OCI-LY7 (cell line): ENCODE data around the gene APCDD1L.

Source experiments
- EZH2phosphoT487 ChIP-seq: fragments of 200-600 bp; sonication (generic); IDR thresholded peaks from 2 replicates; pipeline ENCODE4 v1.6.1; 2018; ENCODE audit warnings: low read depth, borderline replicate concordance, mild to moderate bottlenecking, mixed run types, antibody characterized with exemption, low read length, moderate library complexity, mixed read lengths
- TF ChIP-seq, protein P1 (sequence below): fragments of 200-600 bp; sonication (generic); conservative IDR thresholded peaks from 2 replicates; pipeline ENCODE4 v1.5.1; 2014; ENCODE audit warnings: mild to moderate bottlenecking, antibody characterized with exemption, low read length, moderate library complexity, mixed read lengths

- TF ChIP-seq, protein P1, sequence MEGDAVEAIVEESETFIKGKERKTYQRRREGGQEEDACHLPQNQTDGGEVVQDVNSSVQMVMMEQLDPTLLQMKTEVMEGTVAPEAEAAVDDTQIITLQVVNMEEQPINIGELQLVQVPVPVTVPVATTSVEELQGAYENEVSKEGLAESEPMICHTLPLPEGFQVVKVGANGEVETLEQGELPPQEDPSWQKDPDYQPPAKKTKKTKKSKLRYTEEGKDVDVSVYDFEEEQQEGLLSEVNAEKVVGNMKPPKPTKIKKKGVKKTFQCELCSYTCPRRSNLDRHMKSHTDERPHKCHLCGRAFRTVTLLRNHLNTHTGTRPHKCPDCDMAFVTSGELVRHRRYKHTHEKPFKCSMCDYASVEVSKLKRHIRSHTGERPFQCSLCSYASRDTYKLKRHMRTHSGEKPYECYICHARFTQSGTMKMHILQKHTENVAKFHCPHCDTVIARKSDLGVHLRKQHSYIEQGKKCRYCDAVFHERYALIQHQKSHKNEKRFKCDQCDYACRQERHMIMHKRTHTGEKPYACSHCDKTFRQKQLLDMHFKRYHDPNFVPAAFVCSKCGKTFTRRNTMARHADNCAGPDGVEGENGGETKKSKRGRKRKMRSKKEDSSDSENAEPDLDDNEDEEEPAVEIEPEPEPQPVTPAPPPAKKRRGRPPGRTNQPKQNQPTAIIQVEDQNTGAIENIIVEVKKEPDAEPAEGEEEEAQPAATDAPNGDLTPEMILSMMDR: no peak
- no peak for TF ChIP-seq EZH2phosphoT487
These were observed 47.3 kb downstream of the APCDD1L start for GRCh38 chr20:58467572-58468527.
